GM23338 (cell line): Measurements from ENCODE around the gene CACNA1A. TPM values are rescaled to one million over a fixed set of nuclear protein-coding genes. Genes with fewer than 3 reads are reported as not detected.
"Not testable (repeated sequence)": the region's sequence is repeated elsewhere in the genome, so short reads cannot be mapped to it uniquely, and the experiment has no call there.

Experiments
- ATAC-seq: fragments of 200-7000 bp; cut with Tn5 transposase; 3 replicates; pipeline ENCODE4 v1.9.1; 2020
- DNase-seq: peaks from one replicate; pipeline ENCODE4 v3.0.0-alpha.2; 2015; ENCODE audit warnings: low spot score
- H2AFZ ChIP-seq: fragments of 200-600 bp; sonication (generic); 2 replicates; pipeline ENCODE4 v1.8.0; 2016; ENCODE audit warnings: antibody characterized with exemption, mild to moderate bottlenecking, moderate library complexity
- H3F3A ChIP-seq: fragments of 200-600 bp; sonication (generic); replicated peaks from 2 replicates; pipeline ENCODE4 v1.8.0; 2017; ENCODE audit warnings: antibody characterized with exemption, mixed run types, low read depth
- H3K27ac ChIP-seq: fragments of 200-600 bp; sonication (generic); 2 replicates; pipeline ENCODE4 v1.6.1; 2016; ENCODE audit warnings: low read depth
- H3K27me3 ChIP-seq: fragments of 200-600 bp; sonication (generic); 2 replicates; pipeline ENCODE4 v1.8.0; 2016; ENCODE audit warnings: mild to moderate bottlenecking, mixed run types, moderate library complexity; ENCODE audit not compliant: insufficient read depth
- H3K36me3 ChIP-seq: fragments of 200-600 bp; sonication (generic); 2 replicates; pipeline ENCODE4 v1.8.0; 2016; ENCODE audit warnings: mild to moderate bottlenecking; ENCODE audit not compliant: insufficient read depth
- H3K4me1 ChIP-seq: fragments of 200-600 bp; sonication (generic); 2 replicates; pipeline ENCODE4 v1.8.0; 2016; ENCODE audit warnings: mild to moderate bottlenecking, moderate library complexity; ENCODE audit not compliant: insufficient read depth
- H3K4me2 ChIP-seq: fragments of 200-600 bp; sonication (generic); 2 replicates; pipeline ENCODE4 v1.7.1; 2017; ENCODE audit warnings: mixed run types
- H3K4me3 ChIP-seq: fragments of 200-600 bp; sonication (generic); 2 replicates; pipeline ENCODE4 v1.6.1; 2016; ENCODE audit warnings: mixed run types
- H3K79me2 ChIP-seq: fragments of 200-600 bp; sonication (generic); replicated peaks from 2 replicates; pipeline ENCODE4 v1.8.0; 2017; ENCODE audit warnings: mild to moderate bottlenecking; ENCODE audit not compliant: insufficient read depth
- H3K9me2 ChIP-seq: fragments of 200-600 bp; sonication (generic); 2 replicates; pipeline ENCODE4 v1.8.0; 2017; ENCODE audit not compliant: insufficient read depth
- H4K20me1 ChIP-seq: fragments of 200-600 bp; sonication (generic); replicated peaks from 2 replicates; pipeline ENCODE4 v1.8.0; 2017; ENCODE audit warnings: mild to moderate bottlenecking; ENCODE audit not compliant: insufficient read depth
- H3K27ac Mint-ChIP-seq: 2 replicates; pipeline ENCODE4 v1.8.0; 2020; ENCODE audit warnings: inconsistent platforms, mild to moderate bottlenecking, moderate library complexity, mixed read lengths
- H3K27me3 Mint-ChIP-seq: 3 replicates; pipeline ENCODE4 v1.8.0; 2022; ENCODE audit warnings: low read depth, mild to moderate bottlenecking, moderate library complexity, mixed read lengths, inconsistent platforms; ENCODE audit not compliant: insufficient read depth, poor library complexity
- H3K36me3 Mint-ChIP-seq: 3 replicates; pipeline ENCODE4 v1.8.0; 2021; ENCODE audit warnings: low read depth, mild to moderate bottlenecking, inconsistent platforms, moderate library complexity, mixed read lengths
- H3K4me1 Mint-ChIP-seq: 3 replicates; pipeline ENCODE4 v1.8.0; 2020; ENCODE audit warnings: mild to moderate bottlenecking, inconsistent platforms, mixed read lengths
- H3K4me3 Mint-ChIP-seq: 3 replicates; pipeline ENCODE4 v1.8.0; 2021; ENCODE audit warnings: moderate library complexity, mild to moderate bottlenecking, inconsistent platforms, mixed read lengths
- H3K9me3 Mint-ChIP-seq: 3 replicates; pipeline ENCODE4 v1.8.0; 2020; ENCODE audit warnings: moderate library complexity, mild to moderate bottlenecking, inconsistent platforms, mixed read lengths
- CREB1 ChIP-seq: fragments of 250-450 bp; sonication (Bioruptor Pico); IDR thresholded peaks from 2 replicates; pipeline ENCODE4 v1.5.0; 2020; ENCODE audit warnings: low read depth, mild to moderate bottlenecking, moderate library complexity
- EZH2 ChIP-seq: fragments of 200-600 bp; sonication (generic); IDR thresholded peaks from one replicate; pipeline ENCODE4 v1.8.0; 2017; ENCODE audit warnings: antibody characterized with exemption, mild to moderate bottlenecking, low read depth; ENCODE audit not compliant: unreplicated experiment
- EZH2phosphoT487 ChIP-seq: fragments of 200-600 bp; sonication (generic); IDR thresholded peaks from one replicate; pipeline ENCODE4 v1.8.1; 2018; ENCODE audit warnings: antibody characterized with exemption; ENCODE audit not compliant: unreplicated experiment
- JUNB ChIP-seq: IDR thresholded peaks from one replicate; pipeline ENCODE4 v1.6.1; 2016; ENCODE audit warnings: antibody characterized with exemption; ENCODE audit not compliant: unreplicated experiment
- NANOG ChIP-seq: IDR thresholded peaks from 2 replicates; pipeline ENCODE4 v1.6.1; 2016; ENCODE audit warnings: antibody characterized with exemption, borderline replicate concordance
- POLR2AphosphoS5 ChIP-seq: IDR thresholded peaks from 2 replicates; pipeline ENCODE4 v1.6.1; 2016; ENCODE audit warnings: antibody characterized with exemption, low read depth
- STAT1 ChIP-seq: IDR thresholded peaks from one replicate; pipeline ENCODE4 v1.6.1; 2016; ENCODE audit warnings: antibody characterized with exemption; ENCODE audit not compliant: unreplicated experiment
- ZNF114 ChIP-seq: fragments of 250-450 bp; sonication (Bioruptor Pico); IDR thresholded peaks from 2 replicates; pipeline ENCODE4 v1.5.0; 2020; ENCODE audit warnings: mild to moderate bottlenecking, moderate library complexity
- ZNF331 ChIP-seq: fragments of 250-450 bp; sonication (Bioruptor Pico); IDR thresholded peaks from 2 replicates; pipeline ENCODE4 v1.5.0; 2020; ENCODE audit warnings: low read depth, mild to moderate bottlenecking, moderate library complexity
- ZNF462 ChIP-seq: fragments of 250-450 bp; sonication (Bioruptor Pico); IDR thresholded peaks from 2 replicates; pipeline ENCODE4 v1.5.0; 2020; ENCODE audit warnings: mild to moderate bottlenecking, moderate library complexity
- polyA plus RNA-seq: library from polyadenylated mRNA; unstranded; fragments of >200 nt; fragmentation: Nextera tagmentation; extraction: Ambion mirVana; gene quantifications from 2 replicates; pipeline ENCODE4 v1.2.1, GENCODE V29; 2016
- total RNA-seq: library from RNA; depleted of rRNA; stranded (reverse); fragments of >200 nt; shearing (Covaris generic); gene quantifications from 2 replicates; pipeline ENCODE4 v1.2.3, GENCODE V29; 2014
- TF ChIP-seq, protein P1 (sequence below): IDR thresholded peaks from 2 replicates; pipeline ENCODE4 v1.6.1; 2016; ENCODE audit warnings: antibody characterized with exemption

CACNA1A gene
- total and polyA plus RNA-seq, 2 experiments from 2014 or later, result 7.4 to 20.3 TPM

GRCh38 chr19:13206587-13206986 is 299.7 kb downstream of the CACNA1A start:
- no peaks in the 10 kb centered on the region for H3K36me3 Mint-ChIP-seq
- no peaks in the 10 kb centered on the region; the same call in 1 of the 2 replicates for H3F3A ChIP-seq
- no peak overlapping the region for H3K4me2 ChIP-seq
- peaks cover 7% of the 10 kb centered on the region; the same call in 1 of the 2 replicates for H3K4me1 ChIP-seq
- no peaks in the 10 kb centered on the region for H3K9me3 Mint-ChIP-seq
- H3K27ac ChIP-seq, result no peak overlapping the region; the same call in 1 of the 2 replicates
- TF ChIP-seq ZNF114 (CRISPR knock-in tag) (no peak), EZH2phosphoT487 (no peak), EZH2 (no peak), STAT1 (no peak), CREB1 (CRISPR knock-in tag) (no peak)
- no peak overlapping the region for H3K4me3 ChIP-seq
- no peaks in the 10 kb centered on the region for H3K36me3 ChIP-seq
- peaks cover 17% of the 10 kb centered on the region for H3K27me3 Mint-ChIP-seq
- H3K79me2 ChIP-seq, result no peaks in the 10 kb centered on the region
- ATAC-seq, result no peak
- H2AFZ ChIP-seq, result no peak overlapping the region
- no peaks in the 10 kb centered on the region for H3K9me2 ChIP-seq
- H3K27ac Mint-ChIP-seq, result no peak overlapping the region
- no peak overlapping the region for H3K4me3 Mint-ChIP-seq
- H3K27me3 ChIP-seq, result no peaks in the 10 kb centered on the region
- no peak for DNase-seq
- no peaks in the 10 kb centered on the region for H4K20me1 ChIP-seq
- peaks cover 11% of the 10 kb centered on the region for H3K4me1 Mint-ChIP-seq

DNA sequence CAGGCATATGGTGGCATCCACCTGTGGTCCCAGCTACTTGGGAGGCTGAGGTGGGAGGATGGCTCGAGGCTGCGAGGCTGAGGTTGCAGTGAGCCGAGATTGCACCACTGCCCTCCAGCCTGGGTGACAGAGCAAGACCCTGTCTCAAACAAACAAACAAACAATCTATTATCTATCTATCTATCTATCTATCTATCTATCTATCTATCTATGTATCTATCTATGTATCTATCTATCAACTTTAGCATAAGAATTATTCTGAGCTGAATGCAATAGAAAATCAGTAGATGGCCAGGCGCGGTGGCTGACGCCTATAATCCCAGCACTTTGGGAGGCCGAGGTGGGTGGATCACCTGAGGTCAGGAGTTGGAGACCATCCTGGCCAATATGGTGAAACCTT is 304.2 kb downstream of the CACNA1A start:
- H3K4me1 ChIP-seq, H3K4me3 ChIP-seq, H3K36me3 Mint-ChIP-seq, H3K9me3 Mint-ChIP-seq, DNase-seq, H4K20me1 ChIP-seq, H3F3A ChIP-seq, H3K36me3 ChIP-seq, H3K27me3 ChIP-seq, H2AFZ ChIP-seq, H3K27ac ChIP-seq, H3K27ac Mint-ChIP-seq, ATAC-seq, H3K79me2 ChIP-seq, H3K4me2 ChIP-seq, H3K4me1 Mint-ChIP-seq, H3K9me2 ChIP-seq, H3K4me3 Mint-ChIP-seq, H3K27me3 Mint-ChIP-seq: not testable (repeated sequence)

GRCh38 chr19:13198634-13199033 is 307.6 kb downstream of the CACNA1A start:
- DNase-seq (no peak), ATAC-seq (no peak)
- Histone ChIP-seq H3K36me3 (no peaks in the 10 kb centered on the region), H3F3A (peaks cover 4% of the 10 kb centered on the region; the same call in 1 of the 2 replicates), H3K79me2 (no peaks in the 10 kb centered on the region), H3K9me2 (no peaks in the 10 kb centered on the region), H3K27me3 (no peaks in the 10 kb centered on the region), H2AFZ (no peak overlapping the region), H3K27ac (no peak overlapping the region), H3K4me2 (no peak overlapping the region), H3K4me3 (no peak overlapping the region), H4K20me1 (no peaks in the 10 kb centered on the region), H3K4me1 (no peaks in the 10 kb centered on the region)
- Mint-ChIP-seq H3K27ac (no peak overlapping the region), H3K9me3 (no peaks in the 10 kb centered on the region), H3K4me1 (no peaks in the 10 kb centered on the region), H3K36me3 (no peaks in the 10 kb centered on the region), H3K4me3 (no peak overlapping the region), H3K27me3 (peaks cover 8% of the 10 kb centered on the region)
- TF ChIP-seq, protein P1, sequence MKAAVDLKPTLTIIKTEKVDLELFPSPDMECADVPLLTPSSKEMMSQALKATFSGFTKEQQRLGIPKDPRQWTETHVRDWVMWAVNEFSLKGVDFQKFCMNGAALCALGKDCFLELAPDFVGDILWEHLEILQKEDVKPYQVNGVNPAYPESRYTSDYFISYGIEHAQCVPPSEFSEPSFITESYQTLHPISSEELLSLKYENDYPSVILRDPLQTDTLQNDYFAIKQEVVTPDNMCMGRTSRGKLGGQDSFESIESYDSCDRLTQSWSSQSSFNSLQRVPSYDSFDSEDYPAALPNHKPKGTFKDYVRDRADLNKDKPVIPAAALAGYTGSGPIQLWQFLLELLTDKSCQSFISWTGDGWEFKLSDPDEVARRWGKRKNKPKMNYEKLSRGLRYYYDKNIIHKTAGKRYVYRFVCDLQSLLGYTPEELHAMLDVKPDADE, result no peak
- TF ChIP-seq CREB1 (CRISPR knock-in tag), result no peak
- no peak for TF ChIP-seq JUNB
- no peak for TF ChIP-seq ZNF462 (CRISPR knock-in tag)
- TF ChIP-seq ZNF331 (CRISPR knock-in tag), result no peak
- TF ChIP-seq EZH2, result no peak
- TF ChIP-seq POLR2AphosphoS5, result no peak
- TF ChIP-seq ZNF114 (CRISPR knock-in tag), result no peak
- no peak for TF ChIP-seq NANOG
